Measurements from ENCODE around the gene OR52L1.
"Not testable (repeated sequence)": the region's sequence is repeated elsewhere in the genome, so short reads cannot be mapped to it uniquely, and the experiment has no call there.

The OR52L1 gene

GRCh38 chr11:5986885-5987284 is at the start of gene OR52L1:
Gene OR52L1, minus strand, starts transcription at chr11:5986985. Its CDS starts 55 bp downstream, at chr11:5986930.
- no peak for DNase-seq (ENCODE audit: low spot score)

- no peak for DNase-seq (ENCODE audit: low spot score)
These were observed 44.1 kb upstream of the OR52L1 start, which contains the start of gene OR56A1 for GRCh38 chr11:6030708-6031405. Gene OR56A1, minus strand, starts transcription at chr11:6030758. Its CDS starts 3,066 bp downstream, at chr11:6027692.

- DNase-seq (ENCODE audit: low spot score): no peak
These were observed 40.7 kb upstream of the OR52L1 start for GRCh38 chr11:6027501-6027900.

- no peak for DNase-seq (ENCODE audit: low spot score)
These were observed 38.3 kb upstream of the OR52L1 start for GRCh38 chr11:6025056-6025455.

- peak; percentile 70 for DNase-seq (ENCODE audit: low spot score)
These were observed 36.2 kb upstream of the OR52L1 start for GRCh38 chr11:6022956-6023355.

GRCh38 chr11:6013042-6013441 is 26.3 kb upstream of the OR52L1 start:
- no peak for DNase-seq (ENCODE audit: low spot score)

- no peak for DNase-seq (ENCODE audit: low spot score)
These were observed 25.4 kb upstream of the OR52L1 start for GRCh38 chr11:6012035-6012668.

- no peak for DNase-seq (ENCODE audit: low spot score)
These were observed 20.1 kb upstream of the OR52L1 start, which contains the start of gene OR56A4 for GRCh38 chr11:6006846-6007245. Gene OR56A4, minus strand, starts transcription at chr11:6006946. Its CDS starts 3,954 bp downstream, at chr11:6002992.

- DNase-seq (ENCODE audit: low spot score): no peak
These were observed 19.6 kb upstream of the OR52L1 start for GRCh38 chr11:6006395-6006794.

GRCh38 chr11:6002202-6002699 is 15.5 kb upstream of the OR52L1 start:
- no peak for DNase-seq (ENCODE audit: low spot score)

- DNase-seq (ENCODE audit: low spot score): no peak
These were observed 8.0 kb upstream of the OR52L1 start for GRCh38 chr11:5994791-5995190.

- peak; percentile 37 for DNase-seq (ENCODE audit: low spot score)
These were observed 5.9 kb upstream of the OR52L1 start for GRCh38 chr11:5992604-5993251.

- no peak for DNase-seq (ENCODE audit: low spot score)
These were observed 5.4 kb upstream of the OR52L1 start for GRCh38 chr11:5992150-5992549.

- DNase-seq (ENCODE audit: low spot score): no peak
These were observed 2.4 kb upstream of the OR52L1 start for GRCh38 chr11:5989203-5989602.

GRCh38 chr11:5983443-5983842 is 3.3 kb downstream of the OR52L1 start:
- no peak for DNase-seq (ENCODE audit: low spot score)

- no peak for DNase-seq (ENCODE audit: low spot score)
These were observed 13.3 kb downstream of the OR52L1 start for GRCh38 chr11:5973530-5973929.

- no peak for DNase-seq (ENCODE audit: low spot score)
These were observed 18.4 kb downstream of the OR52L1 start, which contains the start of gene OR56A5 for GRCh38 chr11:5968394-5968793. Gene OR56A5, minus strand, starts transcription at chr11:5968494. Its CDS starts 0 bp downstream, at chr11:5968494.

GRCh38 chr11:5967708-5968107 is 19.1 kb downstream of the OR52L1 start:
- DNase-seq (ENCODE audit: low spot score): no peak

- no peak for DNase-seq (ENCODE audit: low spot score)
These were observed 19.8 kb downstream of the OR52L1 start for GRCh38 chr11:5966958-5967357.

- not testable (repeated sequence) for DNase-seq (ENCODE audit: low spot score)
These were observed 26.0 kb downstream of the OR52L1 start for GRCh38 chr11:5960704-5961320.

- DNase-seq (ENCODE audit: low spot score): no peak
These were observed 31.2 kb downstream of the OR52L1 start for GRCh38 chr11:5955586-5955985.

- DNase-seq (ENCODE audit: low spot score): no peak
These were observed 44.8 kb downstream of the OR52L1 start, which contains the start of gene OR56A3 for GRCh38 chr11:5941951-5942350. Gene OR56A3, plus strand, starts transcription at chr11:5942251. Its CDS starts 5,096 bp downstream, at chr11:5947347.

Data from SW480 (cell line).